Kidney epithelial cell (primary cell): Measurements from ENCODE around the gene RPL10A. TPM values are rescaled to one million over a fixed set of nuclear protein-coding genes. Genes with fewer than 3 reads are reported as not detected.
A peak's percentile ranks its signal among the peaks of the same experiment; 100 is the strongest.

ENCODE experiments used
- DNase-seq: peaks from one replicate; pipeline ENCODE4 v3.0.0-alpha.2; 2010; ENCODE audit warnings: low read depth
- H3K27me3 ChIP-seq: 2 replicates; pipeline ENCODE4 v1.6.0; 2011; ENCODE audit warnings: low read length; ENCODE audit not compliant: control insufficient read depth, insufficient read depth
- H3K36me3 ChIP-seq: 2 replicates; pipeline ENCODE4 v1.5.1; 2011; ENCODE audit warnings: low read length; ENCODE audit not compliant: control insufficient read depth, insufficient read depth
- H3K4me3 ChIP-seq: 2 replicates; pipeline ENCODE4 v1.5.1; 2011; ENCODE audit warnings: low read depth, mild to moderate bottlenecking, control low read depth, low read length
- total RNA-seq: library from RNA; depleted of rRNA; stranded (reverse); fragments of >200 nt; gene quantifications from 2 replicates; pipeline ENCODE4 v1.2.3, GENCODE V29; 2015
- TF ChIP-seq, protein P1 (sequence below): IDR thresholded peaks from 2 replicates; pipeline ENCODE4 v1.5.1; 2011; ENCODE audit warnings: mild to moderate bottlenecking, moderate library complexity, low read length, control low read depth, inconsistent platforms; ENCODE audit not compliant: insufficient read depth, poor library complexity, severe bottlenecking

RPL10A gene
- 1,851 and 1,876 TPM in 2 replicates for total RNA-seq

DNA sequence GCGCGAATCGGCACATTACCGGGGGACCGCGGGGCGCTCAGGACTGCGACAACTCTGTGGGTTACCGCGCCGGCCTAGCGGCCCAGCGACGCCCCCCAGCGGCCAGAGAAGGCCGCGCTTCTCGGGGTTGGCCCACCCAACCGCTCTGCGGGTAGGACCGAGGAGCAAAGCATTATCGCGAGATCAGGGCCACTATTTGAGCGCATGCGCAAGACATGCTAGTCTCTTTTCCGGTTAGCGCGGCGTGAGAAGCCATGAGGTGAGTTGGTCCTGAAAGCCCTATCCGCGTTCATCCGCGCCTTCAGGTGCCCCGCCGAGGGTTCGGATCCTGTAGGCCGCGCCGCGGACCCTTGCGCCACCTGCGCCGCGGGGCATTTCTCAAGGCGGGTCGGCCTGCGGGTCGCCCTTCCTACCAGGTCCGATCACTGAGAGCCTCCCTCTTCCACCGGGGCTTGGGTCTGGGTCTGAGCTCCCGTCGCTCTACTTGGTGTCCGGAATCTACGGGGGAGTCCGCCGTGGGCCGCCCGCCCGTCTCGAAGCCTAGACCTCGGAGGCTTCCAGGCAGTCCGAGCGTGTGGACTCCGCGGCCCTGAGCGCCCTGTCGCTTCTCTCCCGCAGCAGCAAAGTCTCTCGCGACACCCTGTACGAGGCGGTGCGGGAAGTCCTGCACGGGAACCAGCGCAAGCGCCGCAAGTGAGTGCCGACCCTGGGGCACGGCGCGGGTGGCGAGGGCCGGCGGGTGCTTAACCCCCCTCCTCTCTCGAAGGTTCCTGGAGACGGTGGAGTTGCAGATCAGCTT is at the start of gene RPL10A:
RPL10A (plus strand) TSS at position 221 of the 799 bp plus-strand sequence; CDS start at position 255, 34 bp downstream.
- DNase-seq, result peak; percentile 84
- Histone ChIP-seq H3K36me3 (peaks cover 3% of the 10 kb centered on the region), H3K27me3 (no peaks in the 10 kb centered on the region), H3K4me3 (peak within 1 kb of the TSS; percentile 93)
- TF ChIP-seq, protein P1, sequence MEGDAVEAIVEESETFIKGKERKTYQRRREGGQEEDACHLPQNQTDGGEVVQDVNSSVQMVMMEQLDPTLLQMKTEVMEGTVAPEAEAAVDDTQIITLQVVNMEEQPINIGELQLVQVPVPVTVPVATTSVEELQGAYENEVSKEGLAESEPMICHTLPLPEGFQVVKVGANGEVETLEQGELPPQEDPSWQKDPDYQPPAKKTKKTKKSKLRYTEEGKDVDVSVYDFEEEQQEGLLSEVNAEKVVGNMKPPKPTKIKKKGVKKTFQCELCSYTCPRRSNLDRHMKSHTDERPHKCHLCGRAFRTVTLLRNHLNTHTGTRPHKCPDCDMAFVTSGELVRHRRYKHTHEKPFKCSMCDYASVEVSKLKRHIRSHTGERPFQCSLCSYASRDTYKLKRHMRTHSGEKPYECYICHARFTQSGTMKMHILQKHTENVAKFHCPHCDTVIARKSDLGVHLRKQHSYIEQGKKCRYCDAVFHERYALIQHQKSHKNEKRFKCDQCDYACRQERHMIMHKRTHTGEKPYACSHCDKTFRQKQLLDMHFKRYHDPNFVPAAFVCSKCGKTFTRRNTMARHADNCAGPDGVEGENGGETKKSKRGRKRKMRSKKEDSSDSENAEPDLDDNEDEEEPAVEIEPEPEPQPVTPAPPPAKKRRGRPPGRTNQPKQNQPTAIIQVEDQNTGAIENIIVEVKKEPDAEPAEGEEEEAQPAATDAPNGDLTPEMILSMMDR, result peak; percentile 96

DNA sequence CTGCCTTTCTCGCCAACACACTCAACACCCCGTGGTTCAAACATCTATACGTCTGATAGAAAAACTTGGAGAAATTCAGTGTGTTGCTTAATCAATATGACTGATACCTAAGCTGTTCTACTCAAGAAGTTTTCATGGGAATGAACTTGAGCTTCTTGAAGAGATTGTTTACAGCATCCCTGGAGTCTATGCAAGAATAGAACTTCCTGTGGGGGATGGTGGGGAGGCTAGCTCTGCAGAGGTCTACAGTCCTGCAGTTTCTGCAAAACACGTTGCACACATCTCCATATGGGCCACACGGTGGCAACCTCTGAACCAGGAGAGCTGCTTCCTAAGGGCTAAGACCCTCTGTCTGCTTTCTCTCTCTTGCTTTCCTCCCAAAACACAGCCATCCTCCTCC is 48.8 kb upstream of the RPL10A start:
- Histone ChIP-seq H3K4me3 (no peak overlapping the region), H3K36me3 (no peaks in the 10 kb centered on the region), H3K27me3 (no peaks in the 10 kb centered on the region)
- TF ChIP-seq, protein P1, result peak; percentile 6
- no peak for DNase-seq

- H3K27me3 ChIP-seq, result no peaks in the 10 kb centered on the region
- TF ChIP-seq, protein P1, result no peak
- H3K36me3 ChIP-seq, result no peaks in the 10 kb centered on the region
- DNase-seq, result no peak
- H3K4me3 ChIP-seq, result no peak overlapping the region
Measured at GRCh38 chr6:35419961-35420360, 48.2 kb upstream of the RPL10A start.

DNA sequence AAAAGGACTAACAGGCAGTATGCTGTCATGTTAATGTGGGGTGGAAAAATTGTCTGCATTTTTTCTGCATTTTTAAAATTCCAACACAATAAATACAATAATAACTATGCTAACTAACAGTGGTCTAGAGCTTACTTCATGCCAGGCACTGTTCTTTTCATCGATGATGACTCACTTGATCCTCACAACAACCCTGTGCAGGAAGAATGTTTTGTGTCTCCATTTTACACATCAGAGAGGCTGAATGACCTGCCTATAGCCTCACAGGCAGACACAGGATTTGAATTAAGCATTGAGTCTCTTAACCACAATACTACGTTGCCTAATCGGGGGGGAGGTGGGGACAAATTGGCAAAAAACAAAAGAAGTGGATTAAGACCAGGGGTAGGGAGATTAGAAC is 42.9 kb upstream of the RPL10A start:
- Histone ChIP-seq H3K36me3 (peaks cover 1% of the 10 kb centered on the region), H3K4me3 (no peak overlapping the region), H3K27me3 (no peaks in the 10 kb centered on the region)
- TF ChIP-seq, protein P1, result no peak
- DNase-seq, result peak; percentile 41

DNA sequence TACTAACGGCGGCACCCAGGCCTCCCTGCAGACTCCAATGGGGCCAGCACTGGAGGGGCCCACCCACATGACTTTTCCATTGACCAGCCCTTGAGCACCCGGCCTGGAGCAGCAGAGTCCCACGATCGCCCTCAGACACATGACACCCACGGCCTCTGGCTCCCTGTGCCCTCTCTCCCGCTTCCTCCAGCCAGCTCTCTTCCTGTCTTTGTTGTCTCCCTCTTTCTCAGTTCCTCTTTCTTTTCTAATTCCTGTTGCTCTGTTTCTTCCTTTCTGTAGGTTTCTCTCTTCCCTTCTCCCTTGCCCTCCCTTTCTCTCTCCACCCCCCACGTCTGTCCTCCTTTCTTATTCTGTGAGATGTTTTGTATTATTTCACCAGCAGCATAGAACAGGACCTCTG is 42.1 kb upstream of the RPL10A start:
- no peak for DNase-seq
- Histone ChIP-seq H3K36me3 (peaks cover 1% of the 10 kb centered on the region), H3K27me3 (no peaks in the 10 kb centered on the region), H3K4me3 (no peak overlapping the region)
- TF ChIP-seq, protein P1, result no peak

DNA sequence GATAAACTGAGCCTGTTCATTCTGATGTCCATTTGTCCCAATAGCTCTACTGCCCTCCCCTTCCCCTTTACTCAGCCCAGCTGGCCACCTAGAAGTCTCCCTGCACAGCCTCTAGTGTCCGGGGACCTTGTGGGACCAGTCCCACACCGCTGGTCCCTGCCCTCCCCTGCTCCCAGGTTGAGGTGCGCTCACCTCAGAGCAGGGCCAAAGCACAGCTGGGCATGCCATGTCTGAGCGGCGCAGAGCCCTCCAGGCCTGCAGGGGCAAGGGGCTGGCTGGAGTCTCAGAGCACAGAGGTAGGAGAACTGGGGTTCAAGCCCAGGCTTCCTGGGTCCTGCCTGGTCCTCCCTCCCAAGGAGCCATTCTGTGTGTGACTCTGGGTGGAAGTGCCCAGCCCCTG is 40.8 kb upstream of the RPL10A start:
- peaks cover 1% of the 10 kb centered on the region for H3K36me3 ChIP-seq
- H3K4me3 ChIP-seq, result no peak overlapping the region
- H3K27me3 ChIP-seq, result no peaks in the 10 kb centered on the region
- no peak for DNase-seq
- TF ChIP-seq, protein P1, result no peak
